HEK293 (cell line): ENCODE results near the gene ZNF775.

Experiments
- CTCF ChIA-PET: fragments of 350-600 bp; formaldehyde crosslinking; extraction: SDS; loops from one replicate; lab custom pipeline; 2021; ENCODE audit warnings: antibody characterized with exemption; lab: Yijun Ruan, JAX
- POLR2A ChIA-PET: fragments of 300-600 bp; formaldehyde crosslinking; extraction: SDS; loops from one replicate; lab custom pipeline; 2020; ENCODE audit warnings: antibody characterized with exemption, inconsistent platforms; lab: Yijun Ruan, JAX
- H3K27ac ChIP-seq: fragments of 200-500 bp; sonication (Bioruptor generic); 2 replicates; pipeline ENCODE4 v1.5.1; 2014; ENCODE audit warnings: low read depth, low read length, control low read depth, inconsistent platforms; ENCODE audit errors: extremely low read depth
- H3K36me3 ChIP-seq, 2 experiments: fragments of 200-500 bp in 1 of 2; sonication (Bioruptor generic) in 1 of 2; 1 replicate in 1 of 2; 2 replicates in 1 of 2; pipeline ENCODE4 v1.5.1; 2014 to 2017; ENCODE audit warnings: inconsistent platforms in 2 of 2, low read length in 2 of 2; ENCODE audit not compliant: control insufficient read depth in 2 of 2, insufficient read depth in 1 of 2
- H3K4me1 ChIP-seq: fragments of 200-500 bp; sonication (Bioruptor generic); 2 replicates; pipeline ENCODE4 v1.5.1; 2014; ENCODE audit warnings: mild to moderate bottlenecking, low read length, inconsistent platforms; ENCODE audit not compliant: control insufficient read depth, insufficient read depth
- H3K4me3 ChIP-seq: 2 replicates; pipeline ENCODE4 v1.5.1; 2011; ENCODE audit warnings: low read depth, mild to moderate bottlenecking, control low read depth, low read length, moderate library complexity
- H3K9me3 ChIP-seq: fragments of 200-500 bp; sonication (Bioruptor generic); 2 replicates; pipeline ENCODE4 v1.5.1; 2014; ENCODE audit warnings: low read depth, low read length, inconsistent platforms; ENCODE audit not compliant: control insufficient read depth, insufficient read depth
- BCL11A ChIP-seq: fragments of 450-650 bp; formaldehyde crosslinking; IDR thresholded peaks from 2 replicates; pipeline ENCODE4 v1.5.1; 2016; ENCODE audit warnings: low read depth, missing biosample characterization, missing genetic modification characterization
- BCL11B ChIP-seq: fragments of 450-650 bp; formaldehyde crosslinking; IDR thresholded peaks from 2 replicates; pipeline ENCODE4 v1.5.1; 2016; ENCODE audit warnings: low read depth, missing biosample characterization, missing genetic modification characterization
- HOXD13 ChIP-seq: sonication (generic); formaldehyde crosslinking; IDR thresholded peaks from 2 replicates; pipeline ENCODE4 v1.8.0; 2022; ENCODE audit warnings: missing genetic modification reagents, borderline replicate concordance
- KLF9 ChIP-seq: fragments of 450-650 bp; formaldehyde crosslinking; IDR thresholded peaks from 2 replicates; pipeline ENCODE4 v1.5.1; 2016; ENCODE audit warnings: missing biosample characterization, missing genetic modification characterization, low read depth
- SALL2 ChIP-seq: fragments of 450-650 bp; formaldehyde crosslinking; IDR thresholded peaks from 2 replicates; pipeline ENCODE4 v1.5.0; 2017; ENCODE audit warnings: missing biosample characterization, mild to moderate bottlenecking, missing genetic modification characterization, borderline replicate concordance
- SCRT1 ChIP-seq: fragments of 450-650 bp; formaldehyde crosslinking; IDR thresholded peaks from 2 replicates; pipeline ENCODE4 v1.5.1; 2016; ENCODE audit warnings: missing biosample characterization, missing genetic modification characterization, borderline replicate concordance
- WT1 ChIP-seq: fragments of 450-650 bp; formaldehyde crosslinking; IDR thresholded peaks from 2 replicates; pipeline ENCODE4 v1.5.1; 2016; ENCODE audit warnings: missing biosample characterization, missing genetic modification characterization
- ZBTB48 ChIP-seq: fragments of 450-650 bp; formaldehyde crosslinking; IDR thresholded peaks from 2 replicates; pipeline ENCODE4 v1.5.1; 2016; ENCODE audit warnings: missing biosample characterization, missing genetic modification characterization
- ZBTB7A ChIP-seq: fragments of 450-650 bp; formaldehyde crosslinking; IDR thresholded peaks from 2 replicates; pipeline ENCODE4 v1.5.1; 2016; ENCODE audit warnings: low read depth, missing biosample characterization, missing genetic modification characterization
- ZFHX2 ChIP-seq: fragments of 450-650 bp; formaldehyde crosslinking; conservative IDR thresholded peaks from 2 replicates; pipeline ENCODE4 v1.5.1; 2016; ENCODE audit warnings: missing biosample characterization, missing genetic modification characterization
- ZIC2 ChIP-seq: fragments of 450-650 bp; formaldehyde crosslinking; IDR thresholded peaks from 2 replicates; pipeline ENCODE4 v1.5.1; 2016; ENCODE audit warnings: missing biosample characterization, missing genetic modification characterization
- ZNF114 ChIP-seq: fragments of 450-650 bp; formaldehyde crosslinking; IDR thresholded peaks from 2 replicates; pipeline ENCODE4 v1.5.0; 2017; ENCODE audit warnings: missing biosample characterization, missing genetic modification characterization
- ZNF132 ChIP-seq: fragments of 450-650 bp; formaldehyde crosslinking; IDR thresholded peaks from 2 replicates; pipeline ENCODE4 v1.5.1; 2017; ENCODE audit warnings: missing biosample characterization, missing genetic modification characterization, borderline replicate concordance
- ZNF140 ChIP-seq: fragments of 450-650 bp; formaldehyde crosslinking; IDR thresholded peaks from 2 replicates; pipeline ENCODE4 v1.5.1; 2016; ENCODE audit warnings: missing biosample characterization, missing genetic modification characterization
- ZNF175 ChIP-seq: fragments of 450-650 bp; formaldehyde crosslinking; IDR thresholded peaks from 2 replicates; pipeline ENCODE4 v1.5.1; 2016; ENCODE audit warnings: missing biosample characterization, missing genetic modification characterization
- ZNF292 ChIP-seq: fragments of 450-650 bp; formaldehyde crosslinking; IDR thresholded peaks from 2 replicates; pipeline ENCODE4 v1.5.1; 2016; ENCODE audit warnings: low read depth, missing biosample characterization, missing genetic modification characterization, borderline replicate concordance
- ZNF354C ChIP-seq: fragments of 450-650 bp; formaldehyde crosslinking; IDR thresholded peaks from 2 replicates; pipeline ENCODE4 v1.5.1; 2016; ENCODE audit warnings: missing biosample characterization, missing genetic modification characterization, low read depth, borderline replicate concordance
- ZNF366 ChIP-seq: fragments of 450-650 bp; formaldehyde crosslinking; conservative IDR thresholded peaks from 2 replicates; pipeline ENCODE4 v1.5.1; 2016; ENCODE audit warnings: missing biosample characterization, missing genetic modification characterization
- ZNF404 ChIP-seq: fragments of 450-650 bp; formaldehyde crosslinking; IDR thresholded peaks from 2 replicates; pipeline ENCODE4 v1.5.1; 2017; ENCODE audit warnings: missing biosample characterization, missing genetic modification characterization
- ZNF426 ChIP-seq: fragments of 450-650 bp; formaldehyde crosslinking; IDR thresholded peaks from 2 replicates; pipeline ENCODE4 v1.5.1; 2017; ENCODE audit warnings: missing biosample characterization, missing genetic modification characterization, mild to moderate bottlenecking, inconsistent platforms, moderate library complexity
- ZNF48 ChIP-seq: fragments of 450-650 bp; formaldehyde crosslinking; IDR thresholded peaks from 2 replicates; pipeline ENCODE4 v1.5.1; 2016; ENCODE audit warnings: missing biosample characterization, missing genetic modification characterization
- ZNF621 ChIP-seq: fragments of 450-650 bp; formaldehyde crosslinking; IDR thresholded peaks from 2 replicates; pipeline ENCODE4 v1.5.1; 2017; ENCODE audit warnings: missing biosample characterization, missing genetic modification characterization
- ZNF701 ChIP-seq: fragments of 450-650 bp; formaldehyde crosslinking; IDR thresholded peaks from 2 replicates; pipeline ENCODE4 v1.5.1; 2016; ENCODE audit warnings: missing biosample characterization, missing genetic modification characterization
- TF ChIP-seq, protein P1 (sequence below): fragments of 450-650 bp; formaldehyde crosslinking; IDR thresholded peaks from 2 replicates; pipeline ENCODE4 v1.5.1; 2016; ENCODE audit warnings: missing biosample characterization, missing genetic modification characterization
- TF ChIP-seq, protein P2 (sequence below): fragments of 450-650 bp; formaldehyde crosslinking; IDR thresholded peaks from 2 replicates; pipeline ENCODE4 v1.5.1; 2016; ENCODE audit warnings: missing biosample characterization, missing genetic modification characterization
- TF ChIP-seq, protein P3 (sequence below): fragments of 450-650 bp; formaldehyde crosslinking; IDR thresholded peaks from 2 replicates; pipeline ENCODE4 v1.5.1; 2016; ENCODE audit warnings: missing biosample characterization, missing genetic modification characterization, borderline replicate concordance

Gene ZNF775

DNA sequence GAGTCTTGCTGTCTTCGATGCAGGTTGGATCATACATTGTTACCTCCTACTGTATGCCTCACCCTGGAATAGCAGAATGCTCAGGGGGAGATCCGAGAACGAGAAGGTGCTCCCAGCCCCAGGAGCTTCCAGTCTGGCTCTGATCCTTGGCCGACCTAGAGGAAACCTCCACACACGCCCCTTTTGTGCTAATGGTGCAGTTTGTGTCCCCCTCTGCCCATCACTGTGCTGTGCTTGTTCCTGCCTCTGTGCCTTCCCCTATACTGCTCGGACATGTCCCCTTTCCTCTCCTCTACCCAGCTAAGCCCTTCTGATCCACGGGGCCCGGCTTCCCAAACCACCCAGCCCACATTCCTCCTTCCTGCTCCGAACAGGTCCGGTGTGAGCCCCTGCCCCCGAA, 32.5 kb downstream of the ZNF775 start:
- POLR2A ChIA-PET = no interaction called here
- no peaks in the 10 kb centered on the region for H3K36me3 ChIP-seq
- H3K4me3 ChIP-seq = no peak overlapping the region
- CTCF ChIA-PET = no interaction called here
- no peak overlapping the region for H3K27ac ChIP-seq
- H3K4me1 ChIP-seq = no peaks in the 10 kb centered on the region
- H3K9me3 ChIP-seq = no peaks in the 10 kb centered on the region
- TF ChIP-seq HOXD13 (CRISPR knock-in tag) (no peak), WT1 (tag by site-specific recombination) (no peak), SALL2 (tag by site-specific recombination) (no peak)
- TF ChIP-seq, all 188 proteins: peak for 0

DNA sequence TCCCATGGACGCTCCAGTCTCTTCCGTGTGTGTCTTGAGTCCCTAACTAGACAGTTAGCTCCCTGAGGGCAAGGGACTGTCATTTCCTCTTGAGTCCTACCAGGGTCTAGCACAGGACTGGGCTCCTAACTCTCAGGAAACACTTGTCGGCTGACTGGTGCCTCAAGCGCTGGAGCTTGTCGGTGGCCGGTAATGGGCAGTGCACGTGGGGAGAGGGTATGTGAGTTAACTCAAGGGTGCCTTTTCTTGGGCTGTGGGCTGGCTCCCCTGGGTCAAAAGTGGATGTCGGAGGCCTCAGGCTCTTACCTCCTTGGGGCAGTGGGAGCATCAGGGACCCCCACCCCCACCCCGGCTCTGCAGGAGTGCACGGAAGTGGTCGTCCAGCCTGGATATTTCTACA, 32.9 kb downstream of the ZNF775 start:
- CTCF ChIA-PET = no interaction called here
- Histone ChIP-seq H3K4me1 (no peaks in the 10 kb centered on the region), H3K4me3 (no peak overlapping the region), H3K36me3 (no peaks in the 10 kb centered on the region), H3K9me3 (no peaks in the 10 kb centered on the region), H3K27ac (no peak overlapping the region)
- TF ChIP-seq ZNF132 (tag by site-specific recombination) (no peak), ZIC2 (tag by site-specific recombination) (no peak), BCL11A (tag by site-specific recombination) (no peak), ZNF701 (tag by site-specific recombination) (no peak), ZNF175 (no peak), ZNF140 (tag by site-specific recombination) (no peak), ZNF48 (tag by site-specific recombination) (no peak), ZBTB48 (tag by site-specific recombination) (no peak), ZNF292 (no peak)
- POLR2A ChIA-PET = no interaction called here

DNA sequence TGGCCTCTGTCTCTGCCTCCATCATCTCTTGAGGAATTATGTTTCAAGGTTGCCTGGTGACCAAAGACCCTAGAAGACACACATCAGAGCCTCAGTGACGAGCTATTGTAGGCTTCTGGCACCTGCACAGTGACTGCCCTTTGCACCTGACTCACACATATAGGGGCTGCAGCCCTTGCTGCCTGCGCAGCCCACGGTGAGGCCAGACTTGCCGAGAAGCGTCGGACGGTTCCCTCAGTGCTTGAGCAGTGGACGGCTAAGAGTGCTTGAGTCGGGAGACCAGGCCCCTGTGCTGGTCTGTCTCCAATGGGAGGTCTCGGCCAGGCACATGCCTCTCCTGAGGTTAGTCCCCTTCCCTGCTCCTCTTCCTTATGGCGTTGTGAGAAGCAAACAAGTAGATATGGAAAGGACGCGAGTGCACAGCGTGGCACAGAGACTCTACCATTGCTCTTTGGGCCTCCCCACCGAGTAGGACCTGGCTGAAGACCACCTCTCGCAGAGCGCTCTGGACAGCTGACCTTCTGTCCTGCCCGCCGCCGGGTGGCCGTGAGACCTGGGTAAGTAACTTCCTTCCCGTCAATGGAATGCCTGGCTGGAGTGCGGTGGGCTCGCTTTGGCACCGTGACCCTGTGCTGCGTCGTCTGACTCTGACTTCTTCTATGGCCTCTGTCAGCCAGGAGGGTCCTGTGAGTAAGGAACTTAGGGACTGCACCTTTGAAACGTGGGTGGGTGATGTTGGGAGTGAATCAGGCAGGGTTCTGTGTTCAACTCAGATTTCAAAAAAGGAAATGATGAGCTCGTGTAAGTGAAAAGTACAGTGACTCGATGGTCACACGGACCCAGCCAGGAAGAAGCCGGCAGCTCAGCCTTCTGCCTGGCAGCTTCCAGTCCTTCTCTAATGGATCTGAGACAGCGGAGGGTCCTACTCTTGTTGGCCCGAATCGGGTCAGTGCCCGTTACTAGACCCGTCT, 33.7 kb downstream of the ZNF775 start:
- Histone ChIP-seq H3K4me3 (no peak overlapping the region), H3K9me3 (no peaks in the 10 kb centered on the region), H3K27ac (no peak overlapping the region), H3K4me1 (no peaks in the 10 kb centered on the region), H3K36me3 (no peaks in the 10 kb centered on the region)
- POLR2A ChIA-PET = no interaction called here
- CTCF ChIA-PET = no interaction called here
- TF ChIP-seq ZNF114 (no peak), SCRT1 (tag by site-specific recombination) (no peak), ZNF621 (no peak), ZNF140 (tag by site-specific recombination) (no peak), ZNF426 (no peak), ZBTB7A (no peak), ZNF404 (tag by site-specific recombination) (no peak), BCL11B (no peak), ZFHX2 (tag by site-specific recombination) (no peak), ZNF366 (tag by site-specific recombination) (no peak), KLF9 (tag by site-specific recombination) (no peak), ZNF354C (no peak)
- TF ChIP-seq, protein P1, sequence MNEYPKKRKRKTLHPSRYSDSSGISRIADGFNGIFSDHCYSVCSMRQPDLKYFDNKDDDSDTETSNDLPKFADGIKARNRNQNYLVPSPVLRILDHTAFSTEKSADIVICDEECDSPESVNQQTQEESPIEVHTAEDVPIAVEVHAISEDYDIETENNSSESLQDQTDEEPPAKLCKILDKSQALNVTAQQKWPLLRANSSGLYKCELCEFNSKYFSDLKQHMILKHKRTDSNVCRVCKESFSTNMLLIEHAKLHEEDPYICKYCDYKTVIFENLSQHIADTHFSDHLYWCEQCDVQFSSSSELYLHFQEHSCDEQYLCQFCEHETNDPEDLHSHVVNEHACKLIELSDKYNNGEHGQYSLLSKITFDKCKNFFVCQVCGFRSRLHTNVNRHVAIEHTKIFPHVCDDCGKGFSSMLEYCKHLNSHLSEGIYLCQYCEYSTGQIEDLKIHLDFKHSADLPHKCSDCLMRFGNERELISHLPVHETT = no peak
- TF ChIP-seq, protein P2, sequence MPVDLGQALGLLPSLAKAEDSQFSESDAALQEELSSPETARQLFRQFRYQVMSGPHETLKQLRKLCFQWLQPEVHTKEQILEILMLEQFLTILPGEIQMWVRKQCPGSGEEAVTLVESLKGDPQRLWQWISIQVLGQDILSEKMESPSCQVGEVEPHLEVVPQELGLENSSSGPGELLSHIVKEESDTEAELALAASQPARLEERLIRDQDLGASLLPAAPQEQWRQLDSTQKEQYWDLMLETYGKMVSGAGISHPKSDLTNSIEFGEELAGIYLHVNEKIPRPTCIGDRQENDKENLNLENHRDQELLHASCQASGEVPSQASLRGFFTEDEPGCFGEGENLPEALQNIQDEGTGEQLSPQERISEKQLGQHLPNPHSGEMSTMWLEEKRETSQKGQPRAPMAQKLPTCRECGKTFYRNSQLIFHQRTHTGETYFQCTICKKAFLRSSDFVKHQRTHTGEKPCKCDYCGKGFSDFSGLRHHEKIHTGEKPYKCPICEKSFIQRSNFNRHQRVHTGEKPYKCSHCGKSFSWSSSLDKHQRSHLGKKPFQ = no peak
- TF ChIP-seq, protein P3, sequence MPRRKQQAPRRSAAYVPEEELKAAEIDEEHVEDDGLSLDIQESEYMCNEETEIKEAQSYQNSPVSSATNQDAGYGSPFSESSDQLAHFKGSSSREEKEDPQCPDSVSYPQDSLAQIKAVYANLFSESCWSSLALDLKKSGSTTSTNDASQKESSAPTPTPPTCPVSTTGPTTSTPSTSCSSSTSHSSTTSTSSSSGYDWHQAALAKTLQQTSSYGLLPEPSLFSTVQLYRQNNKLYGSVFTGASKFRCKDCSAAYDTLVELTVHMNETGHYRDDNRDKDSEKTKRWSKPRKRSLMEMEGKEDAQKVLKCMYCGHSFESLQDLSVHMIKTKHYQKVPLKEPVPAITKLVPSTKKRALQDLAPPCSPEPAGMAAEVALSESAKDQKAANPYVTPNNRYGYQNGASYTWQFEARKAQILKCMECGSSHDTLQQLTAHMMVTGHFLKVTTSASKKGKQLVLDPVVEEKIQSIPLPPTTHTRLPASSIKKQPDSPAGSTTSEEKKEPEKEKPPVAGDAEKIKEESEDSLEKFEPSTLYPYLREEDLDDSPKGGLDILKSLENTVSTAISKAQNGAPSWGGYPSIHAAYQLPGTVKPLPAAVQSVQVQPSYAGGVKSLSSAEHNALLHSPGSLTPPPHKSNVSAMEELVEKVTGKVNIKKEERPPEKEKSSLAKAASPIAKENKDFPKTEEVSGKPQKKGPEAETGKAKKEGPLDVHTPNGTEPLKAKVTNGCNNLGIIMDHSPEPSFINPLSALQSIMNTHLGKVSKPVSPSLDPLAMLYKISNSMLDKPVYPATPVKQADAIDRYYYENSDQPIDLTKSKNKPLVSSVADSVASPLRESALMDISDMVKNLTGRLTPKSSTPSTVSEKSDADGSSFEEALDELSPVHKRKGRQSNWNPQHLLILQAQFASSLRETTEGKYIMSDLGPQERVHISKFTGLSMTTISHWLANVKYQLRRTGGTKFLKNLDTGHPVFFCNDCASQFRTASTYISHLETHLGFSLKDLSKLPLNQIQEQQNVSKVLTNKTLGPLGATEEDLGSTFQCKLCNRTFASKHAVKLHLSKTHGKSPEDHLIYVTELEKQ = no peak
